Uterus (tissue), 4 donors: ENCODE results near the gene ISCU. TPM values are rescaled to one million over a fixed set of nuclear protein-coding genes. Genes with fewer than 3 reads are reported as not detected.
"Not testable (repeated sequence)": the region's sequence is repeated elsewhere in the genome, so short reads cannot be mapped to it uniquely, and the experiment has no call there.

Experiments used
- DNase-seq, 2 donors: peaks; one replicate each; pipeline ENCODE4 v3.0.0-alpha.2; 2019 to 2020
- H3K27ac ChIP-seq, 2 donors: fragments of 200-600 bp; sonication (generic); 1 replicate in 1 of 2; 2 replicates in 1 of 2; pipeline ENCODE4 v1.5.1; 2016 to 2018
- H3K27me3 ChIP-seq, 2 donors: fragments of 200-600 bp; sonication (generic); one replicate each; pipeline ENCODE4 v1.5.1; 2018 to 2019; ENCODE audit warnings: control low read depth in 1 of 2
- H3K36me3 ChIP-seq, 2 donors: fragments of 200-600 bp; sonication (generic); one replicate each; pipeline ENCODE4 v1.5.1; 2019; ENCODE audit warnings: control low read depth in 1 of 2
- H3K4me1 ChIP-seq, 2 donors: fragments of 200-600 bp; sonication (generic); one replicate each; pipeline ENCODE4 v1.5.1; 2018 to 2019; ENCODE audit warnings: control low read depth in 1 of 2
- H3K4me3 ChIP-seq, 2 donors: fragments of 200-600 bp; sonication (generic); 1 replicate in 1 of 2; 2 replicates in 1 of 2; pipeline ENCODE4 v1.5.1; 2018 to 2019; ENCODE audit warnings: mild to moderate bottlenecking in 1 of 2
- H3K9me3 ChIP-seq, 2 donors: fragments of 200-600 bp; sonication (generic); one replicate each; pipeline ENCODE4 v1.5.1; 2019; ENCODE audit warnings: control low read depth in 1 of 2
- CTCF ChIP-seq, 4 experiments: fragments of 200-600 bp in 2 of 4; fragments of 450-650 bp in 2 of 4; sonication (generic) in 2 of 4; IDR thresholded peaks; one replicate each; pipeline ENCODE4 v1.5.1; 2016 to 2019; ENCODE audit warnings: antibody characterized with exemption in 4 of 4, mild to moderate bottlenecking in 2 of 4, moderate library complexity in 1 of 4
- POLR2A ChIP-seq, 2 donors: fragments of 450-650 bp; IDR thresholded peaks; one replicate each; pipeline ENCODE4 v1.6.1; 2016; ENCODE audit warnings: antibody characterized with exemption in 2 of 2, mild to moderate bottlenecking in 1 of 2, moderate library complexity in 1 of 2
- intact Hi-C: fragments of 100-400 bp; cut with DNase I; formaldehyde crosslinking; loops from one replicate; pipeline ENCODE4 v1.15.1; 2023; ENCODE audit warnings: low total_unique reads
- total RNA-seq, 4 donors: library from RNA; depleted of rRNA in 3 of 4; stranded (reverse); fragments of >200 nt in 3 of 4; gene quantifications; one replicate each; pipeline versions ENCODE4 v1.1.0 to v1.2.4, GENCODE V29; 2014 to 2023
- donor health status: DM: yes; HTN: yes; CAD: no.

The ISCU gene
- total RNA-seq, 4 donors from 2014 or later = 81.3 to 226 (median 161) TPM

DNA sequence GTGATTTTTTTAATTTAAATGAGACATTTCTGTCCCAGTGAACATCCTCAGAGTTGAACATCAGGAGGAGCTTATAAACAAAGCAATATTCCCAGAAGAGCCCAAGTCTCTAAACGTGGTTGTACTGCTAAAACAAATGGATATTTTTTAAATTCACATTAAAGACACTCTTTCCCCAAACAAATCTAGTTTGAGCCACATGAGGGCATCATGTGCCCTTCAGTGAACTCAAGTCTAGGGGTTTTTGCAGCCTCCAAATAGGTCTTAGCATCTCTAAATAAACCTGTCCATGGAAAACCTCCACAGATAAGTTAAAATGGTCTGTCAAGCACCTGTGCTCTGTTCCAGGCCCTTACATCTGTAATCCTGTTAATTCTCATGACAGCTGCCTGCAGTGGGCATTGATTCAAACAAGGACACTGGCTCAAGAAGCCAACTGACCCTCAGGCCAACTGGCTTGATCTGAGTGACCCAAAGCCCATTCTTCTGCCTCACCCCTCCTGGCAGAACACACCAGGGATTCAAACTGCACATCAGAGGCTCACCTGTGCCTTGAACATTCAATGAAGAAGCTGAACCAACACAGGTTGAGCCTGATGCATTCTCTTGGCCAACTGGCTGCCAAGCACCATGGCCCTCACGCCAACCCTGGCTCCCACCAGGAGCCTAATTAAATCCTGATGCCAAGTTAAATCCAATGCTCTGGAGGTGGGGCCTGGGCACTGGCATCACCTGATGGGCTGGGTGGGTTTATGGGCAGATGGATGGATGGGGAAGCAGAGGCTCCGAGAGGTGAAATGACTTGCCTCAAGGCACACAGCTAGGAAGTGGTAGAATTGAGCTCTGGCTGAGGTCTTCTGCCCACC is 8.6 kb downstream of the ISCU start:
- Histone ChIP-seq H3K27me3 (no peaks in the 10 kb centered on the region), H3K4me1 (no peaks in the 10 kb centered on the region), H3K4me3 (no peak overlapping the region), H3K27ac (no peak overlapping the region), H3K36me3 (no peaks in the 10 kb centered on the region), H3K9me3 (no peaks in the 10 kb centered on the region)
- TF ChIP-seq CTCF (IDR thresholded peaks at IDR 0.05) = peak in 3 of 4 experiments; percentile 35 to 58 (median 50)
- TF ChIP-seq POLR2A (IDR thresholded peaks at IDR 0.05) = no peak
- intact Hi-C loops = no loop called here
- no peak for DNase-seq

- intact Hi-C loops = no loop called here
- Histone ChIP-seq H3K27ac (no peak overlapping the region), H3K4me1 (no peaks in the 10 kb centered on the region), H3K27me3 (no peaks in the 10 kb centered on the region), H3K36me3 (no peaks in the 10 kb centered on the region), H3K4me3 (no peak overlapping the region), H3K9me3 (no peaks in the 10 kb centered on the region)
- no peak for DNase-seq
- TF ChIP-seq CTCF (IDR thresholded peaks at IDR 0.05) (no peak), POLR2A (IDR thresholded peaks at IDR 0.05) (no peak)
Observed at GRCh38 chr12:108571609-108572165, 9.3 kb downstream of the ISCU start.

DNA sequence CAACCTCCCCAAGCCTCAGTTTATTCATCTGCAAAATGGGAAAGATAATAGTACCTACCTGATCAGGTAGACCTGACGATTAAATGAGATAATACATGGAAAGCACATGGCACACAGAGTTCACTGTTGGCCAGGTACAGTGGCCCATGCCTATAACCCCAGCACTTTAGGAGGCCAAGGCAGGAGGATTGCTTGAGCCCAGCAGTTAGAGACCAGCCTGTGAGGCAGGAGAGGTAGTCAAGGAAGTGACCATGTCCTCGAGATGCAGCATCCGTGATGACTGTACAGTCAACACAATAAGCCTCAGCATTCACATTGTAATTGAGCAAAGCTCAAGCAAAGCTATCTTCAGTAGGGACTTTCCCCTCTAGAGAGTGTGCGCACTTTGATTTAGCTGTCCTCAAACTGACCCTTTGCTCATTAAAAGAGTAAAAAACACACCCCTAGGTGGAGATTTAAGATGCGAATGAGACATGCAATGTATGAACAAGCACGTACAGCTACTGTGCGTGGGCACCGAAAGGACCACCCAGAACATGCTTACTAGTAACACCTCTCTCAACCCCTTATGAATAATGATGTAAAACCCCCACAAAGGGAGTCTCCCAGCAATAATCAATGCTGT is 9.9 kb downstream of the ISCU start:
- H3K9me3 ChIP-seq = no peaks in the 10 kb centered on the region
- H3K4me3 ChIP-seq = no peak overlapping the region
- no peaks in the 10 kb centered on the region for H3K4me1 ChIP-seq
- DNase-seq = no peak
- intact Hi-C loops = no loop called here
- no peaks in the 10 kb centered on the region for H3K27me3 ChIP-seq
- TF ChIP-seq POLR2A (IDR thresholded peaks at IDR 0.05) (no peak), CTCF (IDR thresholded peaks at IDR 0.05) (no peak)
- no peaks in the 10 kb centered on the region for H3K36me3 ChIP-seq
- H3K27ac ChIP-seq = no peak overlapping the region

DNA sequence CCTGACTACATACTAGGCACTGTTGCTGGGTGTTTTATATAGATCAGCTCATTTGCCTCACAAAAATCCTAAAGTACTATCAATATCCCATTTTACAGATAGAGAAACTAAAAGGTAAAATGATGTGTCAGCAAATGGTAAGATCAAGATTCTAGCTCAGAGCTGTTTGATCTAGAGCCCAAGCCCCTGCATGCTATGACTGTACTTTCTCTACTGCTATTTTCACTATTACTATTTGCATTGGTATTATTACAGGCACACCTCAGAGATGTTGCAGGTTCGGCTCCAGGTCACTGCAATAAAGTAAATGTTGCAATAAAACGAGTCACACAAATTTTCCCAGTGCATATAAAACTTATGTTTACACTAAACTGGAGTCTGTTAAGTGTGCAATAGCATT is 10.9 kb downstream of the ISCU start:
- Histone ChIP-seq H3K36me3 (no peaks in the 10 kb centered on the region), H3K4me3 (no peak overlapping the region), H3K9me3 (no peaks in the 10 kb centered on the region), H3K27ac (no peak overlapping the region), H3K27me3 (no peaks in the 10 kb centered on the region), H3K4me1 (no peaks in the 10 kb centered on the region)
- no peak for TF ChIP-seq CTCF (IDR thresholded peaks at IDR 0.05)
- no peak for TF ChIP-seq POLR2A (IDR thresholded peaks at IDR 0.05)
- intact Hi-C loops = no loop called here
- DNase-seq = no peak

DNA sequence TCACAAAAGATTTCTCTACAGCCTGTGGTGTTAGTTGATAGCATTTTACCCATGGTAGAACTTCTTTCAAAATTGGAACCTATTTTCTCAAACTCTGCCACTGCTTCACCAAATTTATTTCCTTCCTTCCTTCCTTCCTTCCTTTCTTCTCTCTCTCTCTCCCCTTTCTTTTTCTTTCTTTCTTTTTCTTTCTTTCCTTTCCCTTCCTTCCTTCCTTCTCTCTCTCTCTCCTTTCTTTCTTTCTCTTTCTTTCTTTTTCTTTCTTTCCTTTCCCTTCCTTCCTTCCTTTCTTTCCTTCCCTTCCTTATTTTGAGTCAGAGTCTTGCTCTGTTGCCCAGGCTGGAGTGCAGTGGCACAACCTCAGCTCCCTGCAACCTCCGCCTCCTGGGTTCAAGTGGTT is 11.9 kb downstream of the ISCU start:
- H3K4me3 ChIP-seq, H3K36me3 ChIP-seq, H3K9me3 ChIP-seq, intact Hi-C loops, DNase-seq, H3K27ac ChIP-seq, H3K4me1 ChIP-seq, H3K27me3 ChIP-seq: not testable (repeated sequence)
